Measurements from ENCODE around the gene ACOXL.
"Not testable (repeated sequence)": the region's sequence is repeated elsewhere in the genome, so short reads cannot be mapped to it uniquely, and the experiment has no call there.

The ACOXL gene

DNA sequence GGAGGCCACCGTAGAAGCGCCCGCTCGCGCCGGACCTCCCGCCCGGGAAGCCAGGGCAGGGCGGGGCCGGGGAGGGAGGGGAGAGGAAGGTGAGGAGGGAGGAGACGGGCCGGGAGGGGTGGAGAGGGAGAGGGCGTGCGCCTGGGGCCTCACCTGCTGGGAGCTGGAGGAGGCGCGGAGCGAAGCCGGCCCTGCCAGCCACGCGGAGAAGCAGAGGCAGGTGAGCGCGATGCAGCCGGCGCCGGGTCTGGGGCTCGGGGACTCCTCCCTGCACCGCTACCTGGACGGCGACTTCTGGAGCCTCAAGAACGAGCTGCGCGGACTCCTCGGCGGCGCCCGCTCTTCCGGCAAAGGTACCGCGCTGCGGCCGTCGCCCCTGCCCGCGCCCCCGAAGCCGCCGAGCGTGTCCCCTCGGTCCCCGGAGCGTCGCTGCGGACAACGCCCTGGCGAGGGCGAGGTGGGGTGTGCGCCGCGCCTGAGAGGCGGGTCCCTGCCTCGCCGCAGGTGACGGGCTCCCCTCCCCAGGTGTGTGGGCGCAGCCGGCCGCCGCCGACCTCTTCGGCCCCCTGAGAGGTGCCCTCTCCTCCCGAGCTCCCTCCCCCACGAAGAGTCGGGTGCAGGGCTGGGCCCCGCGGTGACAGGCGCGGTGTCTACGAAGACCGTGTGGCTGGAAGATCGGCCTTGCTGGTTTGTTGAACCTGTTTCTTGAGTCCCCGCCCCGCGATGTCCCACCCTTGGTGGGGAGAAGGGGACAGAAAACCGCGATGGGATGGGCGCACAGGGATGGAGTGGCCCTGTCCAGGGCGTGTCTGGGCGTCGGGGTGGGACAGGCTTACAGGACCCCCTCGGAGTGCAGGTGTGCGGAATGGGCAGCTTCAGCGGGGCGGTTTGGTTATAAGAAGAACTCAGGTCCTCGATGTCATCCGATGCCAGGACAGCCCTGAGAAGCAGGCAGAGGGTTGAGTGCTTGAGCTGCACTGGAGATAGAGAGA lies at the start of gene ACOXL:
Gene ACOXL (plus strand): TSS at position 152 of the 992 bp plus-strand sequence. CDS start 35,817 bp downstream, outside the sequence.
- Histone ChIP-seq H3K4me2 (ENCODE audit: low read depth, low read length, poor library complexity, severe bottlenecking) (no peak within 1 kb of the TSS), H3K79me2 (ENCODE audit: insufficient read depth, low read length) (no peaks in the 10 kb centered on the region), H3K9ac (ENCODE audit: low read length) (no peak within 1 kb of the TSS), H3K27ac (ENCODE audit: low read depth, low read length) (no peak within 1 kb of the TSS), H3K9me3 (ENCODE audit: insufficient read depth, low read length) (no peaks in the 10 kb centered on the region), H4K20me1 (ENCODE audit: low read depth, low read length) (no peaks in the 10 kb centered on the region), H3K36me3 (ENCODE audit: low read length) (no peaks in the 10 kb centered on the region), H3K27me3 (ENCODE audit: low read length) (no peaks in the 10 kb centered on the region), H2AFZ (ENCODE audit: low read depth, low read length, severe bottlenecking) (no peak within 1 kb of the TSS), H3K4me3 (ENCODE audit: insufficient read depth, low read length, poor library complexity, severe bottlenecking) (no peak within 1 kb of the TSS), H3F3A (ENCODE audit: insufficient read depth) (no peaks in the 10 kb centered on the region), H3K9me2 (replicated peaks; ENCODE audit: insufficient read depth, low read length) (no peaks in the 10 kb centered on the region)
- TF ChIP-seq EZH2phosphoT487 (conservative IDR thresholded peaks at IDR 0.05; ENCODE audit: low read length): no peak
- TF ChIP-seq, protein P1, sequence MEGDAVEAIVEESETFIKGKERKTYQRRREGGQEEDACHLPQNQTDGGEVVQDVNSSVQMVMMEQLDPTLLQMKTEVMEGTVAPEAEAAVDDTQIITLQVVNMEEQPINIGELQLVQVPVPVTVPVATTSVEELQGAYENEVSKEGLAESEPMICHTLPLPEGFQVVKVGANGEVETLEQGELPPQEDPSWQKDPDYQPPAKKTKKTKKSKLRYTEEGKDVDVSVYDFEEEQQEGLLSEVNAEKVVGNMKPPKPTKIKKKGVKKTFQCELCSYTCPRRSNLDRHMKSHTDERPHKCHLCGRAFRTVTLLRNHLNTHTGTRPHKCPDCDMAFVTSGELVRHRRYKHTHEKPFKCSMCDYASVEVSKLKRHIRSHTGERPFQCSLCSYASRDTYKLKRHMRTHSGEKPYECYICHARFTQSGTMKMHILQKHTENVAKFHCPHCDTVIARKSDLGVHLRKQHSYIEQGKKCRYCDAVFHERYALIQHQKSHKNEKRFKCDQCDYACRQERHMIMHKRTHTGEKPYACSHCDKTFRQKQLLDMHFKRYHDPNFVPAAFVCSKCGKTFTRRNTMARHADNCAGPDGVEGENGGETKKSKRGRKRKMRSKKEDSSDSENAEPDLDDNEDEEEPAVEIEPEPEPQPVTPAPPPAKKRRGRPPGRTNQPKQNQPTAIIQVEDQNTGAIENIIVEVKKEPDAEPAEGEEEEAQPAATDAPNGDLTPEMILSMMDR (IDR thresholded peaks at IDR 0.05; ENCODE audit: insufficient read depth, low read length, poor library complexity, severe bottlenecking): no peak

DNA sequence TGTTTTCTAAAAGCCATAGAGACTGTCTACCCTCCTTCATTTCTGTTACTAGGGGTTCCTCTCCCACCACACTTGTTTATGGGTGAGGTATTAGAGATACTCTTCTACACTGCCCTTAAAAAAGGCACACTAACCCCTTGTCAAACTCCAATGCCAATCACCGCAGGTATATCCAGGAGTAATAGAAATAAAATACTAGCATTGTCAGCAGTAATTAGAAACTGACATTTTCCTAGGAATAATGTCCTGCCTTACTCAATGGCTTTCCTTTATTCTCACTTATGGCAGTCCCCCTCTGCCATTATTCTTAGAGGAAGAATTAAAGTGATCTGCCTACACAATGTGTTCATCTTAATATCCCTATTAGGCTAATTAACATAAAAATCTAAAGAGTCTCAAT lies 49.5 kb upstream of the ACOXL start:
- Histone ChIP-seq H3K9ac (ENCODE audit: low read length) (no peak overlapping the region), H3K27ac (ENCODE audit: low read depth, low read length) (no peak overlapping the region), H3K79me2 (ENCODE audit: insufficient read depth, low read length) (no peaks in the 10 kb centered on the region), H3K4me3 (ENCODE audit: insufficient read depth, low read length, poor library complexity, severe bottlenecking) (no peak overlapping the region), H2AFZ (ENCODE audit: low read depth, low read length, severe bottlenecking) (no peak overlapping the region), H3K4me2 (ENCODE audit: low read depth, low read length, poor library complexity, severe bottlenecking) (no peak overlapping the region), H3K27me3 (ENCODE audit: low read length) (no peaks in the 10 kb centered on the region), H3K9me2 (replicated peaks; ENCODE audit: insufficient read depth, low read length) (no peaks in the 10 kb centered on the region), H3K36me3 (ENCODE audit: low read length) (no peaks in the 10 kb centered on the region), H4K20me1 (ENCODE audit: low read depth, low read length) (no peaks in the 10 kb centered on the region), H3K9me3 (ENCODE audit: insufficient read depth, low read length) (no peaks in the 10 kb centered on the region), H3F3A (ENCODE audit: insufficient read depth) (peaks cover 7% of the 10 kb centered on the region)
- no peak for TF ChIP-seq EZH2phosphoT487 (conservative IDR thresholded peaks at IDR 0.05; ENCODE audit: low read length)
- TF ChIP-seq, protein P1 (IDR thresholded peaks at IDR 0.05; ENCODE audit: insufficient read depth, low read length, poor library complexity, severe bottlenecking): no peak

DNA sequence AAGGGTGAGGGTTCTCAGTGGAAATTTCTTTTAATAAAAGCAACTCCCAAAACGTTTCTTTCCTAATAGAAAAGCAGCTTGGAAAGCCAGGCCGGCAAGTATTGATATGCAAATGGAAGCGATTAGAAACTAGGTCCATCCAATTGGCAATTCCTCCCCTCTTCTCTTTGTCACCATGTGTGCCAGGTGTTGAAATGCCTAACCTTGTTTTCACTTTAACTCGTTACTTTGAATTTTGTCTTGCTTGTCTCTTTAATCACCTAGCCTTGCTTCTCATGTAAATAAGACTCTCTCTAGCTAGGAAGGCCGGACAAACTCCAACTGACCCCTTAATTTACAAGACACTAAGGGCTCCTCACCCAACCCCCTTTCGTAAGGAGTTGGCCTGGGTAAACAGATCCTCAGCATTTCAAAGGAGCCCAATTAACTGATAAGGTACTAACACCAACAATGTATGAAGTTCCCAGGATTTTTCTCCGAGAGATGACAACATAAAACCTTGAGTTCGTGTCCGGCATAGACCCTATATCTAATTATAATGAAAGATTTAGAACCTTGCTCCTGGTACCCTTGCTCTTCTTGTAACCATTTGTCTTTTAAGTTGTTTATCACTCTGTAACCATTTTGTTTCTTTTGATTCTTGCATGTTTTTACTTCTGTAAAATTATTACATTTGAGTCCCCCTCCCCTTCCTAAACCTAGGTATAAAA lies 44.4 kb upstream of the ACOXL start:
- not testable (repeated sequence) for H3K79me2 ChIP-seq (ENCODE audit: insufficient read depth, low read length); H3K27me3 ChIP-seq (ENCODE audit: low read length); H3K4me2 ChIP-seq (ENCODE audit: low read depth, low read length, poor library complexity, severe bottlenecking); H3K9me2 ChIP-seq (replicated peaks; ENCODE audit: insufficient read depth, low read length); H3K27ac ChIP-seq (ENCODE audit: low read depth, low read length); H3F3A ChIP-seq (ENCODE audit: insufficient read depth); H2AFZ ChIP-seq (ENCODE audit: low read depth, low read length, severe bottlenecking); H3K9me3 ChIP-seq (ENCODE audit: insufficient read depth, low read length); H3K4me3 ChIP-seq (ENCODE audit: insufficient read depth, low read length, poor library complexity, severe bottlenecking); H4K20me1 ChIP-seq (ENCODE audit: low read depth, low read length); H3K36me3 ChIP-seq (ENCODE audit: low read length); H3K9ac ChIP-seq (ENCODE audit: low read length)
